DOHH2 (cell line): ENCODE data around the gene ITGA4.

Experiments
- H3F3A ChIP-seq: fragments of 200-600 bp; sonication (generic), shearing (Covaris generic); 2 replicates; pipeline ENCODE4 v1.6.0; 2016; ENCODE audit warnings: antibody characterized with exemption, mild to moderate bottlenecking; ENCODE audit not compliant: control insufficient read depth, insufficient read depth
- H3K27ac ChIP-seq: fragments of 200-600 bp; sonication (generic); 2 replicates; pipeline ENCODE4 v1.5.1; 2014; ENCODE audit warnings: low read depth, mild to moderate bottlenecking, low read length, moderate library complexity
- H3K27me3 ChIP-seq: fragments of 200-600 bp; sonication (generic); 2 replicates; pipeline ENCODE4 v1.6.1; 2014; ENCODE audit warnings: mild to moderate bottlenecking, low read length, mixed read lengths; ENCODE audit not compliant: control insufficient read depth
- H3K36me3 ChIP-seq: fragments of 200-600 bp; sonication (generic); 2 replicates; pipeline ENCODE4 v1.6.1; 2014; ENCODE audit warnings: mild to moderate bottlenecking, low read length, moderate library complexity, mixed read lengths; ENCODE audit not compliant: control insufficient read depth
- H3K4me1 ChIP-seq: fragments of 200-600 bp; sonication (generic); 2 replicates; pipeline ENCODE4 v1.6.1; 2014; ENCODE audit warnings: mild to moderate bottlenecking, low read length, mixed read lengths; ENCODE audit not compliant: control insufficient read depth
- H3K4me2 ChIP-seq: fragments of 200-600 bp; sonication (generic); 2 replicates; pipeline ENCODE4 v1.6.0; 2014; ENCODE audit warnings: mild to moderate bottlenecking, low read length, moderate library complexity
- H3K4me3 ChIP-seq: fragments of 200-600 bp; sonication (generic); 2 replicates; pipeline ENCODE4 v1.5.1; 2014; ENCODE audit warnings: mild to moderate bottlenecking, low read length, mixed read lengths
- H3K79me2 ChIP-seq: fragments of 200-600 bp; sonication (generic); 2 replicates; pipeline ENCODE4 v1.6.1; 2014; ENCODE audit warnings: mild to moderate bottlenecking, low read length, mixed read lengths; ENCODE audit not compliant: control insufficient read depth
- H3K9me2 ChIP-seq: fragments of 200-600 bp; sonication (generic); replicated peaks from 2 replicates; pipeline ENCODE4 v1.6.1; 2014; ENCODE audit warnings: mild to moderate bottlenecking, low read length, mixed read lengths; ENCODE audit not compliant: control insufficient read depth
- H3K9me3 ChIP-seq: fragments of 200-600 bp; sonication (generic); 2 replicates; pipeline ENCODE4 v1.6.1; 2014; ENCODE audit warnings: antibody characterized with exemption, low read length, mixed read lengths; ENCODE audit not compliant: control insufficient read depth, insufficient read depth
- H4K20me1 ChIP-seq: fragments of 200-600 bp; sonication (generic); 2 replicates; pipeline ENCODE4 v1.6.0; 2014; ENCODE audit warnings: low read depth, mild to moderate bottlenecking, antibody characterized with exemption, low read length, moderate library complexity; ENCODE audit not compliant: control insufficient read depth, insufficient read depth
- EZH2phosphoT487 ChIP-seq: fragments of 200-600 bp; sonication (generic); IDR thresholded peaks from 2 replicates; pipeline ENCODE4 v1.6.1; 2017; ENCODE audit warnings: borderline replicate concordance, mild to moderate bottlenecking, antibody characterized with exemption, low read length, moderate library complexity, mixed read lengths
- TF ChIP-seq, protein P1 (sequence below): fragments of 200-600 bp; sonication (generic); IDR thresholded peaks from one replicate; pipeline ENCODE4 v1.5.1; 2014; ENCODE audit warnings: antibody characterized with exemption, mild to moderate bottlenecking, low read depth, low read length; ENCODE audit not compliant: poor library complexity, severe bottlenecking

Gene ITGA4

DNA sequence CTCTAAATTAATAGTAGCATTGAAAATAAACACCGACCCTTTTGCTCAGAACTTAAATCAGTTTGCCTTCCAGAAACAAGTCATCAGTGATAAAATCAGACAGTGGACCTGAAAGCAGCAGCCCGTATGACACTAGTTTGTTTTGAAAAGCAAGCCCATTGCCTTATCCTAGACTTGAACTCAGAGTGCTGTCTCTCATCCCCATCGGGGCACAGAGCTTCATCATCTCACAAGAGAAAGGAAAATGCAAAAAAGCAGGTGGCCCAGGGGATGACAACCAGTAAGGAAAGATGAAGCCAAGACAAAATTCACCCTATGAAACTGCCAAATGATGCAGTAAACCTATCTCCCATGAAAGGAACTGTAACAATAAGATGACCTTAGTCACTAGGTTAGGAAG lies 128.5 kb downstream of the ITGA4 start:
- Histone ChIP-seq H3K9me2 (no peaks in the 10 kb centered on the region), H3F3A (no peaks in the 10 kb centered on the region), H3K79me2 (no peaks in the 10 kb centered on the region), H3K9me3 (no peaks in the 10 kb centered on the region), H3K27ac (no peak overlapping the region), H3K36me3 (no peaks in the 10 kb centered on the region), H3K4me1 (peaks cover 15% of the 10 kb centered on the region), H3K27me3 (no peaks in the 10 kb centered on the region), H3K4me3 (peak overlapping the region; percentile 19; the same call in 1 of the 2 replicates), H4K20me1 (no peaks in the 10 kb centered on the region), H3K4me2 (peak overlapping the region; percentile 48; the same call in 1 of the 2 replicates)
- TF ChIP-seq, protein P1, sequence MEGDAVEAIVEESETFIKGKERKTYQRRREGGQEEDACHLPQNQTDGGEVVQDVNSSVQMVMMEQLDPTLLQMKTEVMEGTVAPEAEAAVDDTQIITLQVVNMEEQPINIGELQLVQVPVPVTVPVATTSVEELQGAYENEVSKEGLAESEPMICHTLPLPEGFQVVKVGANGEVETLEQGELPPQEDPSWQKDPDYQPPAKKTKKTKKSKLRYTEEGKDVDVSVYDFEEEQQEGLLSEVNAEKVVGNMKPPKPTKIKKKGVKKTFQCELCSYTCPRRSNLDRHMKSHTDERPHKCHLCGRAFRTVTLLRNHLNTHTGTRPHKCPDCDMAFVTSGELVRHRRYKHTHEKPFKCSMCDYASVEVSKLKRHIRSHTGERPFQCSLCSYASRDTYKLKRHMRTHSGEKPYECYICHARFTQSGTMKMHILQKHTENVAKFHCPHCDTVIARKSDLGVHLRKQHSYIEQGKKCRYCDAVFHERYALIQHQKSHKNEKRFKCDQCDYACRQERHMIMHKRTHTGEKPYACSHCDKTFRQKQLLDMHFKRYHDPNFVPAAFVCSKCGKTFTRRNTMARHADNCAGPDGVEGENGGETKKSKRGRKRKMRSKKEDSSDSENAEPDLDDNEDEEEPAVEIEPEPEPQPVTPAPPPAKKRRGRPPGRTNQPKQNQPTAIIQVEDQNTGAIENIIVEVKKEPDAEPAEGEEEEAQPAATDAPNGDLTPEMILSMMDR: no peak
- no peak for TF ChIP-seq EZH2phosphoT487
